Endothelial cell (in vitro differentiated cells): ENCODE data around the gene PXT1. TPM values are rescaled to one million over a fixed set of nuclear protein-coding genes. Genes with fewer than 3 reads are reported as not detected.
A peak's percentile ranks its signal among the peaks of the same experiment; 100 is the strongest.

Experiments used
- DNase-seq: peaks from one replicate; pipeline ENCODE4 v3.0.0; 2021; ENCODE audit warnings: low spot score
- H3K27ac Mint-ChIP-seq: one replicate; pipeline ENCODE4 v1.8.0; 2021; ENCODE audit warnings: mixed read lengths, inconsistent platforms; ENCODE audit not compliant: unreplicated experiment
- H3K27me3 Mint-ChIP-seq: one replicate; pipeline ENCODE4 v1.8.0; 2021; ENCODE audit warnings: mild to moderate bottlenecking, moderate library complexity, mixed read lengths, inconsistent platforms; ENCODE audit not compliant: unreplicated experiment
- H3K36me3 Mint-ChIP-seq: one replicate; pipeline ENCODE4 v1.8.0; 2021; ENCODE audit warnings: mild to moderate bottlenecking, low read depth, mixed read lengths, inconsistent platforms; ENCODE audit not compliant: unreplicated experiment
- H3K4me1 Mint-ChIP-seq: one replicate; pipeline ENCODE4 v1.8.0; 2021; ENCODE audit warnings: mild to moderate bottlenecking, mixed read lengths, inconsistent platforms; ENCODE audit not compliant: unreplicated experiment
- H3K4me3 Mint-ChIP-seq: one replicate; pipeline ENCODE4 v1.8.0; 2021; ENCODE audit warnings: mild to moderate bottlenecking, mixed read lengths, inconsistent platforms; ENCODE audit not compliant: unreplicated experiment
- H3K9me3 Mint-ChIP-seq: one replicate; pipeline ENCODE4 v1.8.0; 2021; ENCODE audit warnings: mixed read lengths, inconsistent platforms; ENCODE audit not compliant: unreplicated experiment
- total RNA-seq: library from RNA; stranded (reverse); fragmentation: NEBNext Ultra II Directional; extraction: Animal tissue kit (Norgen Biotek cat#: 25700); gene quantifications from one replicate; pipeline ENCODE4 v1.2.1, GENCODE V29; 2021; ENCODE audit not compliant: unreplicated experiment
- TF ChIP-seq, protein P1 (sequence below): fragments of 200-600 bp; sonication (generic); IDR thresholded peaks from one replicate; pipeline ENCODE4 v1.5.0; 2021; ENCODE audit warnings: antibody characterized with exemption; ENCODE audit not compliant: unreplicated experiment

The PXT1 gene
- total RNA-seq, 1 donor from 2014 or later: not detected

DNA sequence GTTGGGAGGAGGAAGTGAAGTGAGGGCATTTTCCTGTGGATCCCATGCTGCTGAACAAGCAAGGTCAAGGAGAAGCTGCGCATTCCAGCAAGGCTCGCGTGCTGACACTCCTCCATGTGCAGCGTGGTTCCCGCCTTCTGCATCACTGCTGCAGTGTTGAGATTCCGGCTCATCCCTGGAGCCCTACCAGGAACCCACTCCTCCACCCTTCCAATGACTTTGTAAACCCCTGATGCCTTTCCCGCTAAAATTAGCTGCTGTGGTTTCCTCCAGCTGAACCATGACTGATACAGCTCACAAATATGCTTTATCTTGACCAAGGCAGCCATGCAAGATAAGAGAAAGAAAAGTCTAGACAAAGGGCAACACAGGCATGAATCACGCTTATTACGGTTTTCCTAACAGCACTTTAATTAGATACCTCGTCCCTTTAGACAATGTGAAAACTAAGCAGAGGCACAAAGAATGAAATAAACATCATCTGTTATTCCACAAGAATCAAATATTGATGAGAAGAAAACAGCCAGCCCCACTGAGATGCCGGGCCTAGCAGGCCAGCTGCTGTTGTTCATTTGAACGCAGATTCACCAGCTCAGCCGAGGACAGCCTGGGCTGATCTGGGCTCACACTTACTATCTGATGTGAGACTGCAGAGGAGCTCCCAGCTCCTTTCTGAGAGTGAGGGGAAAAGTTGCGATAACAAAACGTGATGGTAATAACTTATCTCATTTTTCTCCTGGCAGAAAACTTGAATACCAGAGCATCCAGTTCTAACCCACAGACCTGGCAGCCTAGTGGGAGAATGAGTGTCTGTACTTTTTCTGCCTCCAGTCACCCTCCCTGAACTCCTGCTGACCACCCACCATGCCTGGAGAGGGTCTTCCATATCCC is 91.7 kb downstream of the PXT1 start:
- Mint-ChIP-seq H3K27ac (peak overlapping the region; percentile 77), H3K4me1 (peaks cover 27% of the 10 kb centered on the region), H3K36me3 (peaks cover 4% of the 10 kb centered on the region), H3K27me3 (peaks cover 4% of the 10 kb centered on the region), H3K9me3 (no peaks in the 10 kb centered on the region), H3K4me3 (no peak overlapping the region)
- DNase-seq: no peak
- TF ChIP-seq, protein P1, sequence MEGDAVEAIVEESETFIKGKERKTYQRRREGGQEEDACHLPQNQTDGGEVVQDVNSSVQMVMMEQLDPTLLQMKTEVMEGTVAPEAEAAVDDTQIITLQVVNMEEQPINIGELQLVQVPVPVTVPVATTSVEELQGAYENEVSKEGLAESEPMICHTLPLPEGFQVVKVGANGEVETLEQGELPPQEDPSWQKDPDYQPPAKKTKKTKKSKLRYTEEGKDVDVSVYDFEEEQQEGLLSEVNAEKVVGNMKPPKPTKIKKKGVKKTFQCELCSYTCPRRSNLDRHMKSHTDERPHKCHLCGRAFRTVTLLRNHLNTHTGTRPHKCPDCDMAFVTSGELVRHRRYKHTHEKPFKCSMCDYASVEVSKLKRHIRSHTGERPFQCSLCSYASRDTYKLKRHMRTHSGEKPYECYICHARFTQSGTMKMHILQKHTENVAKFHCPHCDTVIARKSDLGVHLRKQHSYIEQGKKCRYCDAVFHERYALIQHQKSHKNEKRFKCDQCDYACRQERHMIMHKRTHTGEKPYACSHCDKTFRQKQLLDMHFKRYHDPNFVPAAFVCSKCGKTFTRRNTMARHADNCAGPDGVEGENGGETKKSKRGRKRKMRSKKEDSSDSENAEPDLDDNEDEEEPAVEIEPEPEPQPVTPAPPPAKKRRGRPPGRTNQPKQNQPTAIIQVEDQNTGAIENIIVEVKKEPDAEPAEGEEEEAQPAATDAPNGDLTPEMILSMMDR: no peak

DNA sequence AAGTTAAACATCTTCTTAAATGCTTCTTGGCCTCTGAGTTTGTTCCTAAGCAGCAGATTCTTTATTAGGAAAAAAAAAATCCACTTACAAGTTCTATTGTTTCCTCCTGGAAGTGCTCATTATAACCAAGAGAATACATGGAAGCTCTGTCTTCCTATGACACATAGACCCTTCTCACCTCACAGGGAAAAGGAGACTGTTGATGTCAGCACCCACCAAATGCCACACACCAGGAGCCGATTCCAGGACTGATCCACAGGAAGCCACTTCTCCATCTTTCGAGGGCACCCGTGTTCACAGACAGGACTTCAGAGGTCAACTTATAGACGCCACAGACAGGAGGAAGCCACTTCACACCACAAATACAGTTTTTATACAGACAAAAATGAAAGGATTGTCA is 92.6 kb downstream of the PXT1 start:
- DNase-seq: no peak
- H3K4me3 Mint-ChIP-seq: peak overlapping the region; percentile 64
- H3K27me3 Mint-ChIP-seq: peaks cover 4% of the 10 kb centered on the region
- H3K9me3 Mint-ChIP-seq: no peaks in the 10 kb centered on the region
- H3K36me3 Mint-ChIP-seq: peaks cover 4% of the 10 kb centered on the region
- H3K27ac Mint-ChIP-seq: peak overlapping the region; percentile 77
- TF ChIP-seq, protein P1: no peak
- peaks cover 27% of the 10 kb centered on the region for H3K4me1 Mint-ChIP-seq

DNA sequence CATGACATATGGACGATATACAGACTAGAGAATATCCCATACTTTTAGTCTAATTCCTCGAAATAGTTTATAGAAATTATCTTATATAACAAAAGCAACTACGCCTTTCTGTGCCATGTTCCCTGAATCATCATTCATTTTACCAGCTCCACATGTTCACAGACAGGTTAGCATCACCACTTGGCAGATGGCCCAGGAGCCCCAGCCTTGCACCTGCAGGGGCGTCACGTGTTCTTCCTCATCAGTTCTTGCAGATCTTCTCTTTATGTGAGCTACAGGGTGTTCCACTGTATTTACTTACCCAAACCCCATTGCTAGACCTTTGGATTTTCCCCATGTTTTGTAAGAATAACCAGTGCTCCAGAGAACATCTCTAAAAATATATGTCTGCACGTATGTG is 93.4 kb downstream of the PXT1 start:
- peaks cover 4% of the 10 kb centered on the region for H3K27me3 Mint-ChIP-seq
- DNase-seq: no peak
- no peak overlapping the region for H3K4me3 Mint-ChIP-seq
- no peaks in the 10 kb centered on the region for H3K9me3 Mint-ChIP-seq
- TF ChIP-seq, protein P1: no peak
- peaks cover 27% of the 10 kb centered on the region for H3K4me1 Mint-ChIP-seq
- H3K27ac Mint-ChIP-seq: peak overlapping the region; percentile 26
- peaks cover 4% of the 10 kb centered on the region for H3K36me3 Mint-ChIP-seq

DNA sequence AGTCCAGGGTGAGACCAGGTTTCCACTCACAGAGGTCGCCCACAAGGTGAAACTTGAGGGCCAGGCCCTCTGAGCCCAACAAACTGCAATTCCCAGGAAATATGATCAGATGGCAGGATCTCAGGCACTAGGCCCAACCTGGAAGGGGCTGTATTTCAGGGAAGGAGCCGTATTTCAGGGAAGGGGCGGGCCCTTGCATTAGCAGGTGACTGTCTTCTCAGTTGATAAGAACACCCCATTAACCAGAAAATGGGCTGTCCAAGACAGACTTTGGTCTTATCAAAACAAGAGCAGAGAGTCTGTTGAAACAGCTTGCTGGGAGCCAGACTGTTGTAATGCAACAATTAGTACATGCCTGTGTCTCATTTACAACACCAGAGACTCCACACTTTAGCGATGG is 95.0 kb downstream of the PXT1 start:
- H3K36me3 Mint-ChIP-seq: peaks cover 4% of the 10 kb centered on the region

More for the DNA sequence above, 95.0 kb downstream of the PXT1 start:
- Mint-ChIP-seq H3K4me3 (no peak overlapping the region), H3K9me3 (no peaks in the 10 kb centered on the region), H3K27ac (no peak overlapping the region), H3K4me1 (peaks cover 31% of the 10 kb centered on the region), H3K27me3 (peaks cover 4% of the 10 kb centered on the region)
- DNase-seq: no peak
- TF ChIP-seq, protein P1: no peak
